Activated CD4-positive, alpha-beta T cell treated with anti-CD3 and anti-CD28 coated beads, Interleukin-2, amount 50 U/mL, for 24 hours (primary cell): ENCODE results near the gene IQSEC2.

Source experiments
- DNase-seq, 2 donors: peaks; one replicate each; pipeline ENCODE4 v3.0.0-alpha.2; 2020; ENCODE audit warnings: low read depth in 1 of 2, low spot score in 1 of 2

Gene IQSEC2

DNA sequence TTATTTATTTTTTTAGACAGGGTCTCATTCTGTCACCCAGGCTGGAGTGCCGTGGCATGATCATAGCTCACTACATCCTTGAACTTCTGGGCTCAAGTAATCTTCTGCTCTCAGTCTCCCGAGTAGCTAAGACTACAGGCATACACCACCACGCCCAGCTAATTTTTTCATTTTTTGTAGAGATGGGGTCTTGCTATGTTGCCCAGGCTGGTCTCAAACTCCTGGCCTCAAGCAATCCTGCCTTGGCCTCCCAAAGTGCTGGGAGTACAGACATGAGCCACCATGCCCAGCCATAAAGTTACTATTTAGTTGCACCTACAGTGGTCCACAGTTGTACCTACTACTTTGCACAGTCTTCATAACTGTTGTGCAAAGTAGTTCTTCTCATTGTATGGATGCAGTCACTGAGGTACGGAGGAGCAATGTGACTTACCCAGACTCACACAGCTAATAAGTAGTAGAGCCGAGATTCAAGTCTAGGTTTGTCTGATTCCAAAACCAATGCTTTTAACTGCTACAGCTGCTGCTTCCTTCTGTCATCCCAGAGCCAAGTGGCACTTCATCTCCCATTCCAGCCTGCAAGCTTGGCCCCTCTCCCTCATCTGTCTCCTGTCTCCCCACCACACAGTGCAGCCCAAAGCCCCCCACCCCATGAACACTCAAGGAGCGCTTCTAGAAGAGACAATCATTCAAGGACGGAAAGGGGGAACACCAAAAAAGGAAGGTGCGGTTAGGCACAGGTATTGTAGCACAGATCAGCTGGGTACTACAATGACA is 24.0 kb upstream of the IQSEC2 start:
- no peak for DNase-seq

DNA sequence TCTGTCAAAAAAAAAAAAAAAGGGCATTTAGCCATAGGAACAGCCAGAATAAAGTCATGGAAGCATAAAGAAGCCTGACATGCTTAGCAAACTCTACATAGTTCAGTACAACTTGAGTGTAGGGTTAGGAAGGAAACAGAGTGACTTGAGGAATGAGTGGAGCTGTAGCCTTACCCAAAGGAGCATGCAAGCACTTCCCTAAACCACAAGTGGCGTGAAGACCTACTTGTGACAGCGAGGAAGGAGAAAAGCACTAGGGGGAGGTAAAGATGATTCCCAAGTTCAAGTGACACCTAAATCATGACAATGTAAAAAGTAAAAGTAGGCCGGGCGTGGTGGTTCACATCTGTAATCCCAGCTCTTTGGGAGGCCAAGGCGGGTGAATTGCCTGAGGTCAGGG is 21.8 kb upstream of the IQSEC2 start:
- DNase-seq = no peak

DNA sequence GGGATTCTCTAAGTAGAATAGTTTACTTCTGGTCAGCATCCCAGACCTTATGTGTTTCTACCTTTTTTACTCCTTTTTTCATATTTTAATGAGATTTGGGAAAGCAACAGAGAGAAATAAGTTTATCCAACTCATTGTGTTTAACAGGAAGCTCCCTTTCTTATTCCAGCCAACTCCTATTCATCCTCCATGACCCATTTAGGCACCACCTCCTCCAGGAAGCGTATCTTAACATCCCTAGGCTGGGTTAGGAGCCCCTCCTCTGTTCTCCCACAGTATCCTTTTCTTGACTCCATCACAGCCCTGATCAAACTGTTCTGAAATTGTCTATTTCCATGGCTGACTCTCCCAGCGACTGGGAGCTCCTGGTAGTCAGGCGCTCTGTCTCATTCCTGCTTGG is 18.8 kb upstream of the IQSEC2 start:
- DNase-seq = no peak

DNA sequence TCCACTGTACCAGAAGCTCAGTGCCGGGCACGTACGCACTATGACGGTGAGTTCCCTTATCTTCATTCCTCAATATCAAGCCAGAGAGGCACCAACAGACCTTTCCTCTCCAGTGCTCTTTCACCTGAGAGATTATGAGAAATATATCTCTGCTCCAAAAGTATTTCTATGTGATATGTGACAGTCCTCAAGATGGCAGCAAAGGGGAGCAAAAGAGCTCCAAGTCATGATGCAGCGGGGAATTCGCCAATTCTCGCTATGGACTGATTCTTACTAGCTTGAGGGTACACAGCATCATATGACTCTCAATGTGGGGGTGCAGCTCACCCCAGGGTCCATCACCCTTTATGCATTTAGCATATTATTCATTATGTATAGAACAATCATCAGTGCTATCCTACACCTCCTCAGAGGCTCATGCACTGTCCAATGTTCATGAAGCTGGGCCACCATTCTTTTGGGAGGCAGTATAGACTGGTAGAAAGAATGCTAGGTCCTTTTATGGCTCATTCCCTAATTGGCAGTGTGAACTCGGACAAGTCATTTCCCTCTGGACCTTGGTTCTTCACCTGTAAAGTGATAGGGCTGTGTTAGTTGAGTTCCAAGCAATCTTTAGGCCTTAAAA is 12.8 kb upstream of the IQSEC2 start:
- DNase-seq = no peak

DNA sequence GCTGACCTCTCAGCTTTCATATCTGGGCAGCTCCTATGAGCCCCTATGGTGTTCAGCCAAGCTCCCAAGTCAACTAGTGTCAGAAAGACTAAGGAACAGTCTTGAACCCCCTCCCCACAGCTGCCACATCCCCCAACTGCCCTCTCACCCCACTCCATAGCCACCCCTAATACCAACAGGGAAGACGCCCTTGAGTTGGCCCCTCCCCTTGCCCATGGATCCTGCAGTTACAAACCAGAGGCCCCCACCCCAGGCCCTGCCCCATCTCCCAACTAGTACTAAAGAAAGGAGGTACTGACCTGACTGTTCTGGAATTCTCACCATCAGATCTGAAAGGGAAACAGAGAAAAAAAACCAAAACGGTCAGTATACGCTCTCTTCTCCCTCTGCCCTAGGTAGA is 10.2 kb upstream of the IQSEC2 start:
- no peak for DNase-seq

DNA sequence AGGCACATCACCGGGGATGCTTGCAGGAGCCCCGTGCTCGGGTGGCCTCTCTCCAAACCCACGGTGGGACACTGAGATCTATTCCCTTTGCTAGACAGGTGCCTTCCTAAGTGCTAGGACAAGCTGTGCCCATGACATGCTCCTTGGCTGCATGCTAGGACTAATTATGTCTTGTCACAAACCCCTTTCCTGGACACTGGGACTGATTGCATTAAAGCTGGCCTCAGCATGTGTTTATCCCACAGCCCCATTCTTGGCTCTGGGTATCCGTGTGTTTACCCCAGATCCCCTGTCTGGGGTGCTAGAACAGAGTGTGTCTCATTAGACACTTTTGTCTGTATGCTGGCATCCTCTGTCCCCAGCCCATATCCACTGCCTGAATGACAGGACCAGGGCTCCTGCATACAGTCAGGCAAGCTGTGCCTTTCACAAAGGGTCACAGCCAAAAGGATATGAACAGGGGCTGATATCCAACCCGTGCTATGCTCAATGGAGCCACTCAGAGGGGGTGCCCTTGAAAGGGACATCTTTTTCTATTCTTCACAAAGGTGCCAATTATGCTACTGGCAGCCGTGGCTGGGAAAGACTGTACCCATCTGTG is 9.2 kb upstream of the IQSEC2 start:
- no peak for DNase-seq

DNA sequence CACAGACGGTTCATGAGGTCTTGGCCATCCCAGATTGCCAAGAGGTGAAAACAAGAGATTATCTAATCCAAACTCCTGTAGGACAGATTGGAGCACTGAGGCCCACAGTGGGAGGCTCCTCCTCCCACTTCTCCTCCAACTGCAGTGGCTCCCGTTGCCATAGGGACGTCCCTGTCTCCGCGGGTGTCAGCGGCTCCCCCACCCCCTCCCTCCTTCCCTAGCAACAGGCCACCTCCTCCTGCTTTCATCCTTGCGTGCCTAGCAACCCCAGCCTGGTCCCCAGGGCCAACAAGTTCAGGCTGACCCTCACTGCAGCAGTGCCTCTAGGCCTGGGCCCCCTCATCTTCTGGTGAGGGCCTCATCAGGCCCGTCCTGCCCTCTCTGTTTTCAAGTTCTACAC is 6.8 kb upstream of the IQSEC2 start:
- DNase-seq = no peak

DNA sequence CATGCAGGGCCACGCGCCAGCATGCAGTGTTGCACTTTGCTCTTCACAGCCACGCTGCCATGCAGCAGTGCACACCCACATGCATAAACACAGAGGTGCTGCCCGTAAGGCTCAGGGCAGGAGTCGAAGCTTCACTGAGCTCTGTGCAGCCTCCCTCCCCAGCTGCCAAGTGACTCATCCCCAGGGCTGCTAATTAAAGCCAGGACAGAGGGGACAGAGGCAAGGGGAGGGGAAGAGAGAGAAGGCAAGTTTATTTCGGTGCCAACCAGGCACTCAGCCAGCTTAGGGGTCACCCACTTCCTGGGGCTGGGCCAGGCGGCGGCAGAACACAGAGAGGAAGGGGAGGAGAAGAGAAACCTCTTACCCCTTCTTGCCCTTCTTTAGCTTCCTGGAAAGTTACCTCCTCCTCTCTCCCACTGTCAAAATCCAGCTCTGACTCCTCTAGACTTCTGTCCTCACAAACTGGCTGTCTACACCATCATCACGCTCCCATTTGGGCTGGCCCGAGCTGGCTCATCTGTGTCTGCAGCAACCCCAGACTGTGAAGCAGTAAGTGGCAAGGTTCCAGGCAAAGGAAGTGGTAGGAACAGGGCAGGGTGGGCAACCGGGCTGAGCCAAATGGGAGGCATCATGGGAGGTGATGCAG is 6.2 kb upstream of the IQSEC2 start:
- DNase-seq = no peak

DNA sequence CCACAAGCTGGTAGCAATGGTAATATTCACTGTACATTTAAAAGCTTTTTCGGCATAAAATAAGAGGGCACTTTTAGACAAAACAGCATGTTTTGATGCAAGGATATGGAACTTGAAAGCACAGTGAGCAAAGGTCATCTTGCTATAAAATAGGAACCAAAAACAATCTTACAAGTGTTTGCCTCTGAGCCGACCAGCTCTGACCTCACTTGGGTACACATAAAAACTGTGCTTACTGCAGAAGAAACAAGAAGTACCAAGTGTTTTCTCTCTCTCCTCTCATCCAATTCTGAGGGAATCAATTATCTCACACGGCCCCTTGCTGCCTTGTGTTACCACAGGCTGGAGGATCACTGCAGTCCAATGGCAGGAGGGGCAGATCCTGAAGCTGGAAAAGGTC is 4.8 kb upstream of the IQSEC2 start:
- no peak for DNase-seq

DNA sequence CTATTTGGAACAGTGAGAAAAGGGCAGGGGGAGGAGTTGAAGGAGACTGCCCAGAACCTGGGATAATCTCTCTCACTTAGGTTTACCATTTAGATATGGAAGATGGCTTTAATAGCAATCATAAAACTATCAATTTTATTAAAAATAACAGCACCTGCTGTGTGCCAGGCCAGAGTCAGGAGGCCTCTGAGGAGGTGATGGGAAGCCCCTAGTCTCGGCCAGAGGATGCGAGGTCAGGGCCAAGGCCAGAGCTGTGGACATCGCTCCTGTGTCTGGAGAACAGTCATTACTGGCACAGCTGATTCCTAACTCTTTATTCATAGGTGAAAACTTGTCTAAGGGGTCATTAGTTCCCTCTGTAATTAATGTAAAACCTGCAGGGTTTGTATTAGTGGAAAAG is 4.2 kb upstream of the IQSEC2 start:
- DNase-seq = no peak

DNA sequence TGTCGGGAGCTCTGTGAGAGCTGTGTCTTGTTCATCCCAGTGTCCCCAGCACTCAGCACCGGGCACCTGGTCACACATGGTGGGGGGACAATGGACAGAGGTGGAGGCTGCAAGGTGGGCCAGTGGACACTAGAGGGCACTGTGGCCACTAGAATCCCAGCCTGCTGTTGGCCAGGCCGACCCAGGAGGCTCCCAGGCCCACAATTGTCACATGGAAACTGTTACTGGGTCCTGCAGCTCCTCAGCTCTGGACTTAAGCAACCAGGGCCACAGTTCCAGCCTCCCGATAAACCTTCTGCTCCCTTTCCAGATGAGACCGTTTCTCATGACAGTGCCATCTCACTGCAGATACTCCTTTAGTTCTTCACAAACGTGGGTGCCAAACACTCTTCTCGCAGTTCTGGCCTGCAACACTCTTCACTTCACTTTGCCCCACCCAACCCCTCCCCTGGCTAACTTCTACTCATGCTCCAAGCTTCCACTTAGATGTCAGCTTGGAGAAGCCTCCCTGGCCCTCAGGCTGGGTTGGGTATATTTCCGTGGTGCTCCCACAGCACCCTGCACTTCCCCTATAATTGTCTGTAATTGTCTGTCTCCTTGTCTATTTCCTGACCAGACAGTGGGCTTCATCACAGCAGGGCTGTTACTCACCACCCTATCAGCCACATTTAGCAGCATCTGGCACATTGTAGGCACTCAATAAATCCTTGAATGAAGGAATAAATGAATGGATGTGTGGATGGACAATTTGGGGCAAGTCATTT is 3.5 kb upstream of the IQSEC2 start:
- DNase-seq = peak; percentile 10 to 19

DNA sequence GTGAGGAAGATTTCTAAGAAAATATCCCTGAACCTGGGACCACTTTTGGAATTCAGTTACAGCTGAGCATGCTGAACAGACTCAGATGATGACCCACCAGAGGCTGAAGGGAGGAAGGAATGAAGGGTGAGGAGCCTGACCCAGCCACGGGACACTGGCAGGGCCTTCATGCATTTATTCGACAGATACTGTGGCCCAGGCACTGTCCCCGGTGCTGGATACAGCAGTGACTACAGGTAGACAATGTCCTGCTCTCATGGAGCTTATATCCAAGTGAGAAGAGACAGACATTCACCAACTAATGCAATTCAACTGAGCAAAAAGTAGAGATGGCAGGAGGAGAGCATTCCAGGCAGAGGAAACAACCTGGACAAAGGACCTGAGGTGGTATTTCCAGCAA is 2.2 kb upstream of the IQSEC2 start:
- DNase-seq = no peak

DNA sequence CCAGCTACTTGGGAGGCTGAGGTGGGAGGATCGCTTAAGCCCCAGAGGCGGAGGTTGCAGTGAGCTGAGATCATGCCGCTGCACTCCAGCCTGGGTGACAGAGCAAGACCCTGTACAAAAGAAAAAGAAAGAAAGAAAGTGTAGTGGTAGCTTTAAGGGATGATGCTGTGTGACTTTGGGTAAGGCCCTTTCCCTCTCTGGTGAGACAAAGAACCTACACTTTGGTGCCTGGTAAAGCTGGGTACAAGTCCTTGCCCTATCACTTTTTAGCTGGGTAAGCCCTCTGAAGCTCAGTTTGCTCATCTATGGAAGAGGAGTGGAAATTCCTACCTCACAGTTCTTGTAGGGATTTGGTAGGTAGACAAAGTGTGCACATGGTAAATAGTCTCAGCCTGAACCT is 1.7 kb upstream of the IQSEC2 start:
- DNase-seq = no peak

DNA sequence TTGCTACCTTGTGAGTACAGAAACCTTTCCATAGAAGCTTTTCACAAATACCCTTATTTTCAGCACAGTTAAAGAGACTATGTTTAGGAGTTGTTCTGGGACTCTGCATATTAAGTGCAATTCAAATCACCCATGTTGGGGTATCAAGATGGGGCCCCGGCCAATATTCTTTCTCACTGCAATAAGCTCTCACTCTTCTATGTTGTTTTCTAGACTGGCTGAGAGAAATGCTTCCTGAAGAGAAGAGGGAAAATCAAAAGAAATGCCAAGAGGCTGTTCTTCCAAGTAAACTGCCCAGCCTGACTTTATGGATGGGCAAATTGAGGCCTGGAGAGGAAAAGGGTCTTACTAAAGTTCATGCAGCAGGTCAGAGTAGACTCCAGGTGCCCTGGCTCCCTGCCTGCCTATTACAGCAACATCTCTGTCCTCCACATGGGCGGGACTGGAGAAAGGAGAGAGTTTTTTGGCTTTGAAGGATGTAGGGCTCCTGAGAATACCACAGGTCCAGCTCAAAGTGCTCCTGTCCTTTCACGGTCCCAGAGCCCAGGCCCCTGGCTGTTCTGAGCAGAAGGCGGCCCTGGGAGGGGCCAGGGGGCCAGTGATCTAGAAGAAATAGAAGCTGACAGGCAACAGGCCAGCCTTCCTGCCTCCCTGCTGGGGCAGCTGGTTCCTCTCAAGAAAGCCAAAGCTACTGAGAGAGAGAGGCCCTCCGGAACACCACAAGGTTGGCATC is 745 bp upstream of the IQSEC2 start:
- DNase-seq = no peak

DNA sequence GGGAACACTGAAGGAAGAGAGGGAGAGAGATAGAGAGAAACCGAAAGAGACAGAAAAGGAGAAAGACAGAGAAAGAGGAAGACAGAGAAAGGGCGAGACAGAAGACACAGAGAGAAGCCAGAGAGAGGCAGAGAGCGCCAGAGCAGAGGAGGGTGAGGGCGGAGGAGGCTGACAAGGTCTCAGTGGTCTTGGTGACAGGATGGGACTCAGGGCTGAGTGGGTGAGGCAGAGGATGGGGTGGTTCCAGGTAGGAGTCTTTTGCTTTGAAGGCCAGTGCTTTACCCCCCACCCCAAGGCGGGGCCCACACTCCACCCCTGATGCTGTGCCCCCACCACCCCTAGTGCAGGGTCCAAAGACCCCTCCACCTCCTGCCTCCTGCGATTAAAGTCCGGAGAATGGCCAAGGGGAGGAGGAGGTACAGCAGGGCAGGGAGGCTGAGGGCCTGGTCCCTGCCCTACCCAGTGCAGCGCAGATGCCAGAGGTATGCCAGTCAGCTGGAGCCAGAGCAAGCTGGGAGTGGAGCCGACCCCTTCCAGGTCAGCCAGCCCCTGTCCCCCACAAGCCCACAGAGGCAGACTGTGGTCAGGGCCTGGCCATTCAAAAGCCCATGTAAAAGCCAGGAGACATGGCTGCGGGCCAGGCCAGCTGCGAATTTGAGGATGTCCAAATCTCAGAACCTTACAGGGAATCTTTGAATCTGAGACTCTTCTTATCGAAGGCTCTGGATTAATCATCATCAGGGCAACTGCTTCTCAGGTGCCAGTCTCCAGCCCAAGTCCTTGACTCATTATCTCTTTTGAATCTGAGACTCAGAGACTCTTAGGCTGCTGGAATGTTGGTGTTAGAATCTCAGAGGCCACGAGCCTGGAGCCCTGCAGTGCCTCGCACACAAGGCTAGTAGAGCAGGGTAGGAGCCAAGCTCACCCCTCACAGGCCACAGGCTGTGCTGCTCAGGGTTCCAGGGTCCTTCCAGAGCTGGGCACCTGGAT is 758 bp downstream of the IQSEC2 start:
- DNase-seq = no peak

DNA sequence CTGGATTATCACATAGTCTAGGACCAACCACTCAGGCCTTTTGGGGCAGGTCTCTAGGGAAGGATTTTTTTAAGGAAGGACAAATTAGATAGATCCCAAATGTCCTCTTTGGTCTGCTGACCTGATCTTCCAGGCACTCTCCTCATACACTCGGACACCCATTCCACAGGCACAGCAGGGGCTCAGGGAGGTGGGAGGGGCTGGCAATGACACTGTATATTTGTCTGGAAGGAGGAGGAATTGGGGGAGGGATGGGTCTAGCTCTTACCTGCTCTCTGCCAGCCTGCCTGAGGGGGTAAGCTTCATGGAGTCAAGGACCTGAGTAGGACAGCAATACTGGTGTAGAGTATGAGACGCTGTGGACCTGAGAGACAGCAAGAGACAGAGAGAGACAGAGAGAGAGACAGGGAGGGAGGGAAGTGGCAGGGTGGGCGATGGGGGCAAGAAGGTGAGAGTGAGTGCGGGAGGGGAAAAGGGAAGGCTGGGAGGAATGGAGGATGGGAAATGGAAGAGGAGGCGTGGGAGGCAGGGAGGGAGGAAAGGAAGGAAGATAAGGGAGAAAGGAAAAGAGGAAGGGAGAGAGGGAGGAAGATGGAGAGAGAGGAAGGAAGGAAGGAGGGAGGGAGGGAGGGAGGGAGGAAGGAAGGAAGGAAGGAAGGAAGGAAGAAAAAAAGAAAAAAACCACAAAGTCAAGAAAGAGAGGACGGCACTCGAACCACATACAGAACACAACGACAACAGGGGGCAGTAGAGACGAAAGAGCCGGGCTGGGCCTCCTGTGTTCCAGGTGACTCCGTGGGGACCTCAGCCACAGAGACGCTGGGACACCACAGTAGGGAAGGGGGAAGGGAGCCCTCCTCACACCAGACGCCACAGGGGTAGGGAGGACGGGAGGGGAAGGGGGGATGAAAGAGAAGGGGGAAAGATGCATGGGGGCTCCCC is 1.8 kb downstream of the IQSEC2 start:
- no peak for DNase-seq

DNA sequence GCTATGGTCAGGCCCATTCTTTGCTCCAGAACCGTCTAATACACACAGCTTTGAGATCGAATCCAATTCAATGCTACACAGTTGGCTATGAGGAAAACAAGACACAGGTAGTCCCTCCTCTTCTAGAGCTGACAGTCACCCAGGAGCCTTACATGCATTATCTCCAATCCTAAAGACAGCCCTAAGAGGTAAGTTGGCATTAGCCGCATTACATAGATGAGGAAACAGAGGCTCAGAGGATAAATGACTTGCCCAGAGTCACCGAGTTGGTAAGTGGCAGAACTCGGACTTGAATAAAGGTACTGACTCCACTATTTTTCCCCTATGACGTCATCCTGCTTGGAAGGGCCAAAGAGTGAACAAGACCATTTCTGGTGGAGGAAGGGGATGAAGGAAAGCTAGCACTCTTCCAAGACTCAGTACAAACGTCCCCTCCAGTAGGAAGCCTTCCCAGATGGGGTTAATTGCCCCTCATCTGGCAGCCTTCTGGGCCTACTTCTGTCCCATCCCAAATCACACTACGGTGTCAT is 8.5 kb downstream of the IQSEC2 start:
- DNase-seq = no peak

DNA sequence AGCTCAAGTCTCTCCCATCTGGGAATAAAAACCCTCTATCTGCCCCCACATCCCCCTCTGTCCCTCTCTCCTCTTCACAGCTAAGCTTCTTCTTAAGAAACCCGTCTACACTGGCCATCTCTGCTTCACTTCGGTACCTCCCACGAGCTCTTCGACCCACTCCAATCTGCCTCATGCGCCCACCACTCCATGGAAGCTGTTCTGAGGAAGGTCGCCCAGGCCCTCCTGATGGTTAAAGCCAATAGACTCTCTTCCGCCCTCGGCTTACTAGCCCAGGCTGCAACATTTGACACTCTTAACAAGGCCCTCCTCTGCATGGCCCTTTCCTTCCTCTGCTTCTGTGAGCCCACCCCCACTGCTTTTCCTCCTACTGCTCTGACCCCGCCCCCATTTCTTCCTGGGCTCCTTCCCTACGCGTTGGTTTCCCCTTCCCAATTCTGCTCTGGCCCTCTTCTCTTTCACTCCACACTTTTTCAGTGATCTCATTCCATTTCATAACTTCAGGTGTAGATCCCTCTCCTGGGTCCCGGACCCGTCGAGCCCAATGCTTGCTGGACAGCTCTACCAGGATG is 11.8 kb downstream of the IQSEC2 start:
- DNase-seq = no peak
